ENCODE data around the gene TGFBR1.
A peak's percentile ranks its signal among the peaks of the same experiment; 100 is the strongest.

The TGFBR1 gene

DNA sequence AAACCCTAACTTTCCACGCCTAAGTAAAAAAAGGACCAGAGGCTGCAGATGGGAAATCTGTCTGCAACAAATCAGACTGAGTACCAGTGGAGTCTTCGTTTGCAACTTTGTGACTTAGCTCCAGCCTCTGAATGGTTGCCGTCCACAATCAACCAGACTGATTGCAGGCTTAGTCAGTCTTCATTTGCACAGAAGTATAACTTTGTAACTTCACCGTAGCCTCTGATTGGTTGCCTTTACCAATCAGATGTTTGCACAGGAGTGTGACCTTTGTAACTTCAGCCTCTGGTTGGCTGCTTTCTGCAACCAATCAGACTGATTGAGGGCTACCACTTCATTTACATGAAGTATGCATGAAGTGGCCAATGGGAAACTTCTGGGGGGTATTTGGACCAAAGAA is 53.7 kb downstream of the TGFBR1 start:
- H3K9ac ChIP-seq (ENCODE audit: low read depth, low read length, poor library complexity, severe bottlenecking) = no peak overlapping the region
- H3K36me3 ChIP-seq (ENCODE audit: insufficient read depth, low read length) = no peaks in the 10 kb centered on the region
- H3F3A ChIP-seq (ENCODE audit: low read depth) = no peaks in the 10 kb centered on the region
- H3K79me2 ChIP-seq (ENCODE audit: insufficient read depth, low read length) = no peaks in the 10 kb centered on the region
- TF ChIP-seq EZH2phosphoT487 (IDR thresholded peaks at IDR 0.05; ENCODE audit: borderline replicate concordance) = no peak
- TF ChIP-seq, protein P1, sequence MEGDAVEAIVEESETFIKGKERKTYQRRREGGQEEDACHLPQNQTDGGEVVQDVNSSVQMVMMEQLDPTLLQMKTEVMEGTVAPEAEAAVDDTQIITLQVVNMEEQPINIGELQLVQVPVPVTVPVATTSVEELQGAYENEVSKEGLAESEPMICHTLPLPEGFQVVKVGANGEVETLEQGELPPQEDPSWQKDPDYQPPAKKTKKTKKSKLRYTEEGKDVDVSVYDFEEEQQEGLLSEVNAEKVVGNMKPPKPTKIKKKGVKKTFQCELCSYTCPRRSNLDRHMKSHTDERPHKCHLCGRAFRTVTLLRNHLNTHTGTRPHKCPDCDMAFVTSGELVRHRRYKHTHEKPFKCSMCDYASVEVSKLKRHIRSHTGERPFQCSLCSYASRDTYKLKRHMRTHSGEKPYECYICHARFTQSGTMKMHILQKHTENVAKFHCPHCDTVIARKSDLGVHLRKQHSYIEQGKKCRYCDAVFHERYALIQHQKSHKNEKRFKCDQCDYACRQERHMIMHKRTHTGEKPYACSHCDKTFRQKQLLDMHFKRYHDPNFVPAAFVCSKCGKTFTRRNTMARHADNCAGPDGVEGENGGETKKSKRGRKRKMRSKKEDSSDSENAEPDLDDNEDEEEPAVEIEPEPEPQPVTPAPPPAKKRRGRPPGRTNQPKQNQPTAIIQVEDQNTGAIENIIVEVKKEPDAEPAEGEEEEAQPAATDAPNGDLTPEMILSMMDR (conservative IDR thresholded peaks at IDR 0.05; ENCODE audit: low read length) = no peak
- H3K4me2 ChIP-seq (ENCODE audit: low read depth, low read length, poor library complexity, severe bottlenecking) = no peak overlapping the region
- H3K27me3 ChIP-seq (ENCODE audit: insufficient read depth, low read length, poor library complexity, severe bottlenecking) = no peaks in the 10 kb centered on the region
- no peaks in the 10 kb centered on the region for H3K4me1 ChIP-seq (ENCODE audit: insufficient read depth, low read length, poor library complexity, severe bottlenecking)
- no peaks in the 10 kb centered on the region for H4K20me1 ChIP-seq (ENCODE audit: insufficient read depth, low read length, poor library complexity, severe bottlenecking)
- H3K4me3 ChIP-seq (ENCODE audit: low read length, poor library complexity, severe bottlenecking) = no peak overlapping the region
- H3K9me3 ChIP-seq (ENCODE audit: insufficient read depth, low read depth, low read length) = no peaks in the 10 kb centered on the region
- H3K9me2 ChIP-seq (replicated peaks; ENCODE audit: low read depth, low read length) = no peaks in the 10 kb centered on the region
- H2AFZ ChIP-seq (ENCODE audit: low read length) = no peak overlapping the region

DNA sequence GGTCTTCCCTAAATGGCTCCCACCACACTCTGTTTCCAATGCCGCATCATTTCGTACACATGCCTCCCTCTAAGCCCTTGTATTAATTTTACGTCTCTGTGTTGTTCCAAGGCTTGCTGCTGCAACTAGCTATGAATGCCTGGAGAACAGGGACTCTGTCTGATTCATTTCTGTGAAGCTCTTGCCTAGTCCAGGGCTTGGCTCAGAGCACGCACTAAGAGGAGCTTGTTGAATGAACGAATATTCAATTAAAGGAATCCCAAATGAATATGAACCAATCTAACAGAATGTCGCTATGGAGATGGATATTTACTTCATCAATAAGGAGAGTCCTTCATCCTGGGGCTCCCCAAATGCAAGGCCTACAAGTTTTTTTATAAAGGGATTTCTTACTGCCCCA is 55.3 kb downstream of the TGFBR1 start:
- Histone ChIP-seq H3K9ac (ENCODE audit: low read depth, low read length, poor library complexity, severe bottlenecking) (no peak overlapping the region), H3K27me3 (ENCODE audit: insufficient read depth, low read length, poor library complexity, severe bottlenecking) (no peaks in the 10 kb centered on the region), H3K9me3 (ENCODE audit: insufficient read depth, low read depth, low read length) (no peaks in the 10 kb centered on the region), H3F3A (ENCODE audit: low read depth) (no peaks in the 10 kb centered on the region), H3K9me2 (replicated peaks; ENCODE audit: low read depth, low read length) (no peaks in the 10 kb centered on the region), H3K4me1 (ENCODE audit: insufficient read depth, low read length, poor library complexity, severe bottlenecking) (no peaks in the 10 kb centered on the region), H3K4me3 (ENCODE audit: low read length, poor library complexity, severe bottlenecking) (no peak overlapping the region), H3K4me2 (ENCODE audit: low read depth, low read length, poor library complexity, severe bottlenecking) (no peak overlapping the region), H3K36me3 (ENCODE audit: insufficient read depth, low read length) (no peaks in the 10 kb centered on the region), H3K79me2 (ENCODE audit: insufficient read depth, low read length) (no peaks in the 10 kb centered on the region), H2AFZ (ENCODE audit: low read length) (no peak overlapping the region), H4K20me1 (ENCODE audit: insufficient read depth, low read length, poor library complexity, severe bottlenecking) (no peaks in the 10 kb centered on the region)
- no peak for TF ChIP-seq EZH2phosphoT487 (IDR thresholded peaks at IDR 0.05; ENCODE audit: borderline replicate concordance)
- TF ChIP-seq, protein P1 (conservative IDR thresholded peaks at IDR 0.05; ENCODE audit: low read length) = no peak

DNA sequence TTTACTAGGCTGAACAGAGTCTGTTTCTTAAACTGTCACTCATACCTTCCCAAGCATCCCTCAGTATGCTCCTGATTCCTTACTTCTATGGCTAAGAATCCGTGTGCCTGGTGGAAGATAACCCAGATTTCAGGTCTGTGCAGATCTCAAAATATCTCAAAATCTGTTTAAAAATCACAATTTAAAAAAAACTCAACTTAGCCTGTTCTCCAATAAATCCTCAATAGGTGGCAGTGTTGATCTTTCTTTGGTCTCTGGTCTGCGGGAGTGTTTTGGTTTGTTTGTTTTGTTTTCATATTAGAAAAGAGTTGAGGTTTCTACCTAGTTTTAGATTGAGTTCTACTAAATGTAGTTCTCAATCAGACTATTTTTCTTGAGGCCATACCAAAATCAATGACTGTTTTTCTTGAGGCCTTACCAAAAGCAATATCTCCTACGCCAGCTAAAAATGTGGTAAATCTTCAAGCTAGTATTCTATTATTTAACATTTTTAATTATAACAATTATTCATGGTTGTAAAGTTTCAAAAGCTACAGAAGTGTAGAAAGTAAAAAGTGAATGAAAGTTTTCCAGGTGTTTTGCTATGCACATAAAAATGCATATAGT is 57.9 kb downstream of the TGFBR1 start:
- no peaks in the 10 kb centered on the region for H3K79me2 ChIP-seq (ENCODE audit: insufficient read depth, low read length)
- no peaks in the 10 kb centered on the region for H3K9me2 ChIP-seq (replicated peaks; ENCODE audit: low read depth, low read length)
- H3K9ac ChIP-seq (ENCODE audit: low read depth, low read length, poor library complexity, severe bottlenecking) = no peak overlapping the region
- no peaks in the 10 kb centered on the region for H3K36me3 ChIP-seq (ENCODE audit: insufficient read depth, low read length)
- H3K4me2 ChIP-seq (ENCODE audit: low read depth, low read length, poor library complexity, severe bottlenecking) = no peak overlapping the region
- H3K4me1 ChIP-seq (ENCODE audit: insufficient read depth, low read length, poor library complexity, severe bottlenecking) = peaks cover 13% of the 10 kb centered on the region
- no peaks in the 10 kb centered on the region for H3K9me3 ChIP-seq (ENCODE audit: insufficient read depth, low read depth, low read length)
- H3F3A ChIP-seq (ENCODE audit: low read depth) = no peaks in the 10 kb centered on the region
- H2AFZ ChIP-seq (ENCODE audit: low read length) = no peak overlapping the region
- H3K4me3 ChIP-seq (ENCODE audit: low read length, poor library complexity, severe bottlenecking) = no peak overlapping the region
- no peaks in the 10 kb centered on the region for H3K27me3 ChIP-seq (ENCODE audit: insufficient read depth, low read length, poor library complexity, severe bottlenecking)
- no peaks in the 10 kb centered on the region for H4K20me1 ChIP-seq (ENCODE audit: insufficient read depth, low read length, poor library complexity, severe bottlenecking)
- no peak for TF ChIP-seq EZH2phosphoT487 (IDR thresholded peaks at IDR 0.05; ENCODE audit: borderline replicate concordance)
- TF ChIP-seq, protein P1 (conservative IDR thresholded peaks at IDR 0.05; ENCODE audit: low read length) = peak; percentile 88

Data from Loucy (cell line).